Stimulated activated naive B cell treated with anti-CD40 and anti-IgM and Interleukin-4, amounts not matched to agents 10 μg/mL and 1 μg/mL and 100 μg/mL, for 72 hours (primary cell): ENCODE measurements around the gene OR52E4.

Experiments used
- ATAC-seq, 2 donors: fragments of 150-1000 bp; cut with Tn5 transposase; replicated peaks; 2 replicates each; pipeline ENCODE4 v1.10.0; 2021; ENCODE audit warnings: moderate library complexity in 1 of 2
- DNase-seq: peaks from one replicate; pipeline ENCODE4 v3.0.0; 2021
- H3K27ac Mint-ChIP-seq: one replicate; pipeline ENCODE4 v1.8.0; 2022; ENCODE audit warnings: mild to moderate bottlenecking, mixed read lengths
- H3K27me3 Mint-ChIP-seq, 2 donors: one replicate each; pipeline ENCODE4 v1.8.0; 2022; ENCODE audit warnings: mixed read lengths in 2 of 2
- H3K36me3 Mint-ChIP-seq, 2 donors: one replicate each; pipeline ENCODE4 v1.8.0; 2022; ENCODE audit warnings: mixed read lengths in 2 of 2, mild to moderate bottlenecking in 1 of 2
- H3K4me1 Mint-ChIP-seq, 2 donors: one replicate each; pipeline ENCODE4 v1.8.0; 2022; ENCODE audit warnings: mixed read lengths in 2 of 2, mild to moderate bottlenecking in 1 of 2
- H3K4me3 Mint-ChIP-seq, 2 donors: one replicate each; pipeline ENCODE4 v1.8.0; 2022; ENCODE audit warnings: mild to moderate bottlenecking in 2 of 2, mixed read lengths in 2 of 2, moderate library complexity in 1 of 2
- H3K9me3 Mint-ChIP-seq, 2 donors: one replicate each; pipeline ENCODE4 v1.8.0; 2022; ENCODE audit warnings: mixed read lengths in 2 of 2, mild to moderate bottlenecking in 1 of 2

Gene OR52E4

DNA sequence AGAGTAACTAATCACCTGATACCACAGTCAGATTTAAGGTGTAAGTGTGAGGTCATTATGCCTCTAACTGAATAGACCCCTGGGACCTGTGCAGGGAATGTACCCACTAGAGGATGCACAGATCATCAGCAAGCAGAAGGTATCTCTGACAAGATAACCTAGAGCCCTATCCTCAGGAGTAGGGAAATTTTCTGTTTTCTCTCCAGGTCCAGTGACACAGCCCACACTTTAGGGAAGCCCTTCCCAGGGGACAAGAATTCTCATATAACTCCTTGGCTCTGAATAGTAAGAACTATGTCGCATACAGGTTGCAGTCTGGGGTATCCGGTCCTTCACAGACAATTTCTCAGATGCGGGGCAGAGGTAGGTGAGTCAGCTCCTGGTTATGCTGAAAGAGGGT is 12.5 kb downstream of the OR52E4 start, which contains the start of gene OR52E5:
OR52E5 (plus strand) TSS at position 301 of the 400 bp plus-strand sequence. CDS start 7,569 bp downstream, outside the sequence.
- no peak for DNase-seq
- no peak within 1 kb of the TSS for H3K4me3 Mint-ChIP-seq
- no peaks in the 10 kb centered on the region for H3K9me3 Mint-ChIP-seq
- H3K4me1 Mint-ChIP-seq, result no peaks in the 10 kb centered on the region
- no peaks in the 10 kb centered on the region for H3K36me3 Mint-ChIP-seq
- no peak within 1 kb of the TSS for H3K27ac Mint-ChIP-seq
- no peak for ATAC-seq
- peaks cover 0 to 4% of the 10 kb centered on the region in 2 donors for H3K27me3 Mint-ChIP-seq

GRCh38 chr11:5899534-5899933 is 19.1 kb downstream of the OR52E4 start:
- ATAC-seq, result no peak
- H3K4me3 Mint-ChIP-seq, result no peak overlapping the region

DNA sequence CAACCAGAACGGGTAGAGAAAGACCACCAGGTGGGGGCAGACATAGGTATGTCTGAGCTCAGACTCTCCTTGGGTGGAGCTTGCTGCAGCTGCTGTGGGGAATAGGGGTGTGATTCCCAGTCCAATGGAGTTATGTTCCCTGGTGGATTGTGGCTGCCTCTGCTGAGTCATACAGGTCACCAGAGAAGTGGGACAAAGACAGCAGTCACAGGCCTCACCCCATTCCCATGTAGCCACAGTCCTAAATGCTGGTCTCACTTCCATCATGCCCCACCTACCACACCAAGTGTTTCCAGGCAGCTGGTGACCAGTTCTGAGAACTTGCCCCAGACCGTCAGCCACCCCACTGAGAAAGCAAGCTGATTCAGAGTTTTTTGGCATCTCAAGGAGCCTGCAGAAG is 30.1 kb downstream of the OR52E4 start:
- H3K27ac Mint-ChIP-seq, result no peak overlapping the region
- H3K27me3 Mint-ChIP-seq, result peaks cover 21 to 33% of the 10 kb centered on the region in 2 donors
- peaks cover 2 to 9% of the 10 kb centered on the region in 2 donors for H3K9me3 Mint-ChIP-seq
- H3K4me1 Mint-ChIP-seq, result no peaks in the 10 kb centered on the region
- no peak overlapping the region for H3K4me3 Mint-ChIP-seq
- DNase-seq (no peak), ATAC-seq (no peak)
- peaks cover 0 to 4% of the 10 kb centered on the region in 2 donors for H3K36me3 Mint-ChIP-seq

More at GRCh38 chr11:5899534-5899933, 19.1 kb downstream of the OR52E4 start:
- Mint-ChIP-seq H3K36me3 (no peaks in the 10 kb centered on the region), H3K9me3 (no peaks in the 10 kb centered on the region), H3K27ac (no peak overlapping the region), H3K4me1 (no peaks in the 10 kb centered on the region), H3K27me3 (no peaks in the 10 kb centered on the region)
- DNase-seq, result no peak

DNA sequence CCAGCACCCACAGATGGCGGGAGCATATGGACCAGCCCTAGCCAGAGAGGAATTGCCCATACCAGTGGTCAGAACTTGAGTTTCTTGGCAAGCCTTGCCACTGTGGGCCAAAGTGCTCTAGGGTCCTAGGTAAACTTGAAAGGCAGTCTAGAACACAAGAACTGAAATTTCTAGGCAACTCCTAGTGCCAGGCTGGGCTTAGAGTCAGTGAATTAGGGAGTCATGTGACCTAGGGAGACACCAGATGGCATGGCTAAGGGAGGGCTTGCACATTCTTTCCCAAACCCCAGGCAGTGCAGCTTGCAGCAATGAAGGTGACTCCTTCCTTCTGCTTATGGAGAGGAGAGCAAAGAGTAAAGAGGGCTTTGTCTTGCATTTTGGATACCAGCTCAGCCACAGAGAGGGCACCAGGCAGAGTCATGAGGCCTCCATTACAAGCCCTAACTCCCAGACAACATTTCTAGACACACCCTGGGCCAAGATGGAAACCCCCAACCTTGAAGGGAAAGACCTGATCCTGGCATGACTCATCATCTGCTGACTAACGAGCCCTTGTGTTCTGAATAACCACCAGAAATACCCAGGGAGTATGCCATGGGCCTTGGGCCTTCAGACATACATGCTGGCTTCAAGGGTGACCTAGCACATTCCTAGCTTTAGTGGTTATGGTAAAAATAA is 42.5 kb downstream of the OR52E4 start:
- peaks cover 0 to 2% of the 10 kb centered on the region in 2 donors for H3K4me1 Mint-ChIP-seq
- peaks cover 9 to 13% of the 10 kb centered on the region in 2 donors for H3K9me3 Mint-ChIP-seq
- no peak overlapping the region for H3K4me3 Mint-ChIP-seq
- DNase-seq (peak; percentile 24), ATAC-seq (peak; percentile 65 to 95)
- no peaks in the 10 kb centered on the region for H3K27me3 Mint-ChIP-seq
- H3K27ac Mint-ChIP-seq, result no peak overlapping the region
- H3K36me3 Mint-ChIP-seq, result peaks cover 0 to 1% of the 10 kb centered on the region in 2 donors

- Mint-ChIP-seq H3K9me3 (peaks cover 9 to 17% of the 10 kb centered on the region in 2 donors), H3K4me1 (peaks cover 0 to 2% of the 10 kb centered on the region in 2 donors), H3K4me3 (no peak overlapping the region), H3K27me3 (no peaks in the 10 kb centered on the region), H3K27ac (no peak overlapping the region), H3K36me3 (peaks cover 0 to 1% of the 10 kb centered on the region in 2 donors)
- ATAC-seq (peak; percentile 42 to 70), DNase-seq (no peak)
Observed at GRCh38 chr11:5923427-5923776, 43.0 kb downstream of the OR52E4 start.

GRCh38 chr11:5923794-5924193 is 43.4 kb downstream of the OR52E4 start:
- Mint-ChIP-seq H3K9me3 (peaks cover 11 to 21% of the 10 kb centered on the region in 2 donors), H3K27me3 (no peaks in the 10 kb centered on the region), H3K27ac (no peak overlapping the region), H3K36me3 (peaks cover 0 to 1% of the 10 kb centered on the region in 2 donors), H3K4me3 (no peak overlapping the region), H3K4me1 (peaks cover 0 to 2% of the 10 kb centered on the region in 2 donors)
- DNase-seq (no peak), ATAC-seq (no peak)

GRCh38 chr11:5928271-5928670 is 47.8 kb downstream of the OR52E4 start:
- peaks cover 0 to 2% of the 10 kb centered on the region in 2 donors for H3K4me1 Mint-ChIP-seq
- no peaks in the 10 kb centered on the region for H3K27me3 Mint-ChIP-seq
- H3K9me3 Mint-ChIP-seq, result peaks cover 28 to 42% of the 10 kb centered on the region in 2 donors
- no peak for ATAC-seq
- H3K4me3 Mint-ChIP-seq, result no peak overlapping the region
- no peaks in the 10 kb centered on the region for H3K36me3 Mint-ChIP-seq
- H3K27ac Mint-ChIP-seq, result no peak overlapping the region
- DNase-seq, result no peak

- ATAC-seq (no peak), DNase-seq (no peak)
- Mint-ChIP-seq H3K36me3 (no peaks in the 10 kb centered on the region), H3K27me3 (no peaks in the 10 kb centered on the region), H3K4me1 (no peaks in the 10 kb centered on the region), H3K9me3 (peaks cover 27 to 41% of the 10 kb centered on the region in 2 donors), H3K27ac (no peak overlapping the region), H3K4me3 (no peak overlapping the region)
Observed at GRCh38 chr11:5928811-5929210, 48.4 kb downstream of the OR52E4 start.

DNA sequence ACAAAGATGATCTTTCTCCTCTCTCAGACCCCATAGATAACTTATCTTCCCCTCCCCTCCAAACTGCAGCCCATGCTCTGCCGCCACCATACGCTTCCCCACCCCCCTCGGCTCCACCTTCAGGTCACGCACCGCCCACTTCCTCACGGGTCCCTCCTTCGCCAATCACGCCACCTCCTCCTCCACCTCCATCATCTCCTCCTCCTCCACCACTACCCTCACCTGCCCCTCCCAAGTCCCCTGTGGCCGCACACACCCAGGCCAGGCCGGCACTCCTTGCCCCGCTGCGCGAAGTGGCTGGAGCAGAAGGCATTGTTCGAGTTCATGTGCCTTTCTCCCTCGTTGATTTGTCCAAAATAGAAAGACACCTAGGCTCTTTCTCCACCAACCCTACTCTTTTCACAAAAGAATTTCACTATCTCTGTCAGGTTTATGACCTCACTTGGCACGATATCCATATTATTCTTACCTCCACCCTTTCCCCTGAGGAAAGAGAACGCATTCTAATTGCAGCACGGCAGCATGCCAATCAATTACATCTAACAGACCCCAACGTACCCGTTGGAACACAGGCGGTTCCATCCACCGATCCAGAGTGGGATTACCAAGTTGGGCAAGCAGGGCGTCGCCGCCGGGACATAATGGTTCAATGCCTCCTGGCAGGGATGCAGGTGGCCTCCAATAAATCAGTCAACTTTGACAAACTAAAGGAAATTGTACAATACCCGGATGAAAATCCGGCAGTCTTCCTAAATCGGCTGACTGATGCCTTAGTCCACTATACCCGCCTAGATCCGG is 49.3 kb downstream of the OR52E4 start:
- Mint-ChIP-seq H3K9me3 (peaks cover 21 to 38% of the 10 kb centered on the region in 2 donors), H3K4me3 (no peak overlapping the region), H3K4me1 (no peaks in the 10 kb centered on the region), H3K27ac (no peak overlapping the region), H3K27me3 (no peaks in the 10 kb centered on the region), H3K36me3 (no peaks in the 10 kb centered on the region)
- ATAC-seq (no peak), DNase-seq (no peak)

GRCh38 chr11:5930614-5931013 is 50.2 kb downstream of the OR52E4 start:
- DNase-seq, result no peak
- Mint-ChIP-seq H3K27me3 (no peaks in the 10 kb centered on the region), H3K36me3 (no peaks in the 10 kb centered on the region), H3K4me3 (no peak overlapping the region), H3K27ac (no peak overlapping the region), H3K9me3 (peaks cover 19 to 33% of the 10 kb centered on the region in 2 donors), H3K4me1 (no peaks in the 10 kb centered on the region)
- no peak for ATAC-seq

DNA sequence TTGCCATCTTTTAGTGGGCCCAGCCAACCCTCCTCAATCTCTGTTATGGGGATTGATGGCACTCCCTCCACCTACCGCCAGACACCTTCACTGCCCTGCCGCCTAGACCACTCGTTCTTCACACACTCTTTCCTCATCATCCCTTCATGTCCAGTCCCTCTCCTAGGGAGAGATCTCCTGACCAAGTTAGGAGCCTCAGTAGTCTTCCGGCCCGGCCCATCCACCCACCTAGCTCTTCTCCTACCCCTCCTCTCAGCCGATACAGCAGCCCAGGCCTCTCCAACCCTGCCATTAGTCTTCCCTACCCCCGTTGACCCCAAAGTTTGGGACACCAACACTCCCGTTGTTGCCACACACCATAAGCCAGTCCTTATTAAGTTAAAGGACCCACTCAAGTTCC is 50.6 kb downstream of the OR52E4 start:
- no peak overlapping the region for H3K27ac Mint-ChIP-seq
- H3K9me3 Mint-ChIP-seq, result peaks cover 19 to 31% of the 10 kb centered on the region in 2 donors
- no peak for DNase-seq
- H3K27me3 Mint-ChIP-seq, result no peaks in the 10 kb centered on the region
- H3K36me3 Mint-ChIP-seq, result no peaks in the 10 kb centered on the region
- no peak overlapping the region for H3K4me3 Mint-ChIP-seq
- H3K4me1 Mint-ChIP-seq, result no peaks in the 10 kb centered on the region
- no peak for ATAC-seq

DNA sequence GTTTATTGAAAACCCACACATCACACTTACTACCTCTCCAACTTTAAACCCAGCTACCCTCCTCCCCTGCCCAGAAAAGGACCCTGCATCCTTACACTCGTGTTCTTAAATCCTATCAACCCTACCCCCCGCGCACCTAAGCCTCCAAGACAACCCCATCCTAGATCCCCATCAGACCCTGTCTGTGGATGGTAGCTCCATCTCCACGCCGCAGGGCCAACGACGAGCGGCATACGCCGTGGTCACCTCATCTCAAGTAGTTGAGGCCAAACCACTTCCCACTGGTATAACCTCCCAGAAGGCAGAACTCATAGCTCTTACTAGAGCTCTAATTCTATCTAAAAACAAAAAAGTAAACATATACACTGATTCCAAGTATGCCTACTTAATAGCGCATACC is 52.2 kb downstream of the OR52E4 start:
- H3K9me3 Mint-ChIP-seq, result peaks cover 27 to 31% of the 10 kb centered on the region in 2 donors
- no peaks in the 10 kb centered on the region for H3K36me3 Mint-ChIP-seq
- H3K4me1 Mint-ChIP-seq, result no peaks in the 10 kb centered on the region
- no peak overlapping the region for H3K4me3 Mint-ChIP-seq
- no peaks in the 10 kb centered on the region for H3K27me3 Mint-ChIP-seq
- ATAC-seq, result no peak
- no peak for DNase-seq
- H3K27ac Mint-ChIP-seq, result no peak overlapping the region

- no peak overlapping the region for H3K4me3 Mint-ChIP-seq
- ATAC-seq, result no peak
- H3K36me3 Mint-ChIP-seq, result no peaks in the 10 kb centered on the region
- H3K4me1 Mint-ChIP-seq, result no peaks in the 10 kb centered on the region
- H3K27me3 Mint-ChIP-seq, result no peaks in the 10 kb centered on the region
- DNase-seq, result no peak
- peaks cover 31 to 32% of the 10 kb centered on the region in 2 donors for H3K9me3 Mint-ChIP-seq
- H3K27ac Mint-ChIP-seq, result no peak overlapping the region
Observed at GRCh38 chr11:5933116-5933515, 52.7 kb downstream of the OR52E4 start.
